HepG2 (cell line): ENCODE data around the gene SLC34A3. TPM values are rescaled to one million over a fixed set of nuclear protein-coding genes. Genes with fewer than 3 reads are reported as not detected.

Experiments used
- FOXK1 ChIP-seq: sonication (generic); formaldehyde crosslinking; IDR thresholded peaks from 2 replicates; pipeline ENCODE4 v1.4.0; 2020; ENCODE audit warnings: low read depth, missing genetic modification reagents, borderline replicate concordance
- FOXP1 ChIP-seq, 2 experiments: fragments of 450-650 bp in 1 of 2; IDR thresholded peaks; 2 replicates each; pipeline ENCODE4 v1.6.1; 2017 to 2018; ENCODE audit warnings: antibody characterized with exemption in 1 of 2
- IRX3 ChIP-seq: sonication (generic); formaldehyde crosslinking; IDR thresholded peaks from 2 replicates; pipeline ENCODE4 v1.8.1; 2023; ENCODE audit warnings: mild to moderate bottlenecking, low read depth, missing genetic modification reagents, borderline replicate concordance
- KDM2A ChIP-seq: sonication (generic); formaldehyde crosslinking; IDR thresholded peaks from 2 replicates; pipeline ENCODE4 v1.4.0; 2020; ENCODE audit warnings: low read depth, missing genetic modification reagents, borderline replicate concordance
- RXRA ChIP-seq: sonication (generic); formaldehyde crosslinking; IDR thresholded peaks from 2 replicates; pipeline ENCODE4 v1.5.1; 2020; ENCODE audit warnings: missing genetic modification reagents
- ZBTB8A ChIP-seq: sonication (generic); formaldehyde crosslinking; IDR thresholded peaks from 2 replicates; pipeline ENCODE4 v1.4.0; 2020; ENCODE audit warnings: mild to moderate bottlenecking, low read depth, missing genetic modification reagents, borderline replicate concordance
- ZFP36 ChIP-seq: fragments of 150-350 bp; IDR thresholded peaks from 2 replicates; pipeline ENCODE4 v1.6.1; 2018; ENCODE audit warnings: borderline replicate concordance, low read length, low read depth; ENCODE audit not compliant: partially characterized antibody
- ZFYVE20 ChIP-seq: sonication (generic); formaldehyde crosslinking; IDR thresholded peaks from 2 replicates; pipeline ENCODE4 v1.8.0; 2023; ENCODE audit warnings: low read depth, mild to moderate bottlenecking, moderate library complexity, missing genetic modification reagents, borderline replicate concordance
- ZNF230 ChIP-seq: sonication (generic); formaldehyde crosslinking; IDR thresholded peaks from 2 replicates; pipeline ENCODE4 v1.4.0; 2020; ENCODE audit warnings: mild to moderate bottlenecking, missing genetic modification reagents
- ZNF598 ChIP-seq: sonication (generic); formaldehyde crosslinking; IDR thresholded peaks from 2 replicates; pipeline ENCODE4 v1.5.1; 2020; ENCODE audit warnings: mild to moderate bottlenecking, missing genetic modification reagents, borderline replicate concordance
- ZNF670 ChIP-seq: sonication (generic); formaldehyde crosslinking; IDR thresholded peaks from 2 replicates; pipeline ENCODE4 v1.8.0; 2022; ENCODE audit warnings: mild to moderate bottlenecking, missing genetic modification reagents, borderline replicate concordance
- ZNF709 ChIP-seq: sonication (generic); formaldehyde crosslinking; IDR thresholded peaks from 2 replicates; pipeline ENCODE4 v1.5.0; 2020; ENCODE audit warnings: mild to moderate bottlenecking, missing genetic modification reagents
- polyA plus RNA-seq, 8 experiments: library from polyadenylated mRNA; depleted of rRNA in 3 of 8; stranded (reverse) in 7 of 8; unstranded in 1 of 8; fragments of >200 nt; fragmentation: Illumina TruSeq in 4 of 8; extraction: Trizol in 4 of 8; gene quantifications; 2 replicates each; pipeline versions ENCODE4 v1.2.1 to v1.2.3, GENCODE V29; 2011 to 2016; ENCODE audit warnings: low read depth in 4 of 8, missing spikeins in 1 of 8, mixed read lengths in 1 of 8; ENCODE audit not compliant: insufficient read depth in 1 of 8
- total RNA-seq, 5 experiments: library from RNA; depleted of rRNA; stranded (reverse); fragments of >200 nt; fragmentation: Illumina TruSeq; extraction: Trizol; gene quantifications; 2 replicates each; pipeline ENCODE4 v1.2.3, GENCODE V29; 2016; ENCODE audit warnings: low read depth in 1 of 5
- TF ChIP-seq, protein P1 (sequence below): sonication (generic); formaldehyde crosslinking; IDR thresholded peaks from 2 replicates; pipeline ENCODE4 v1.5.1; 2020; ENCODE audit warnings: missing genetic modification reagents, mild to moderate bottlenecking, borderline replicate concordance
- TF ChIP-seq, protein P2 (sequence below): sonication (generic); formaldehyde crosslinking; IDR thresholded peaks from 2 replicates; pipeline ENCODE4 v1.4.0; 2020; ENCODE audit warnings: missing genetic modification reagents, borderline replicate concordance
- TF ChIP-seq, protein P3 (sequence below): sonication (generic); formaldehyde crosslinking; IDR thresholded peaks from 2 replicates; pipeline ENCODE4 v1.5.0; 2020; ENCODE audit warnings: mild to moderate bottlenecking, missing genetic modification reagents, moderate library complexity
- TF ChIP-seq, protein P4 (sequence below), 2 experiments: sonication (generic) in 1 of 2; formaldehyde crosslinking in 1 of 2; IDR thresholded peaks; 2 replicates each; pipeline versions ENCODE4 v1.5.1 to v1.6.1; 2011 to 2020; ENCODE audit warnings: borderline replicate concordance in 1 of 2, low read depth in 1 of 2, low read length in 1 of 2, mild to moderate bottlenecking in 1 of 2, missing genetic modification reagents in 1 of 2, moderate library complexity in 1 of 2

SLC34A3 gene
- total and polyA plus RNA-seq, 2 of the 13 experiments (the other 11 are each of a cell fraction or from before 2014, with no cell fraction given) = 0.07 to 1.0 TPM

DNA sequence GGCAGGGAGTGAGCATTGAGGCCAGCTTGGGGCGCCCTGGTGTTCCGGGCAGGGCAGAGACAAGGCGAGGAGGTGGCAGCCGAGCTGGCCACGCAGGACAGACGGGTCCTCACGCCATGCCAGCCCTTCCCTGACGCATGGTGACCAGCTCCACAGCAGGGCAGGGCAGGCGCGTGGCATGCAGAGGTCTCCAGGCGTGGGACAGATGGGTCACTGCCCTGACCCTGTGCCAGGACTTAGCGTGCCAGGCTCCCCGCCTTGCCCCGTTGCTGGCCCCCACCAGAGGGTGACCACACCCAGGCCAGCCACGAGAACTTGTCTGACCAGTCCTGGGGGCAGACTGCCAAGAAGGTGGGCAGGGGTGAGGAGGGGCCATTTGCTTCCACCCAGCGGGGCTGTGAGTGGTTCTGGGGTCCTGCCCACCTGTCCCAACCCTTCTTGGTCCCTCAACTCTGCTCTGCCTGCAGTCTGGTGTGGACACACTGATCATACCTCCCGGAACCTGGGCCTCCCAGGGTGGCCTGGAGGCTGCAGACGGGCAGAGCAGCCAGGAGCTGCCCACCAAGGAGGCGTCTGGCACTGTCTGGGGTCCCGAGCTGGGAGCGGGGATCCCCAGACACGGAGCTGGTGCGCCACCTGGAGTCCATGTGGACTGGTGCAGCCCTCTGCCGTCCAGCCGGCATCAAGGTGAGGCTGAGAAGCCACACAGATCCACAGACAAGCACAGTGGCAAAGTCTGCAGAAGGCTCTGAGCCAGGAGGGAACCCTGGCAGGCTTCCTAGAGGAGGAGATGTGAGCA is 3.4 kb upstream of the SLC34A3 start, which contains the start of gene RNF224 (continued):
- TF ChIP-seq, protein P1, sequence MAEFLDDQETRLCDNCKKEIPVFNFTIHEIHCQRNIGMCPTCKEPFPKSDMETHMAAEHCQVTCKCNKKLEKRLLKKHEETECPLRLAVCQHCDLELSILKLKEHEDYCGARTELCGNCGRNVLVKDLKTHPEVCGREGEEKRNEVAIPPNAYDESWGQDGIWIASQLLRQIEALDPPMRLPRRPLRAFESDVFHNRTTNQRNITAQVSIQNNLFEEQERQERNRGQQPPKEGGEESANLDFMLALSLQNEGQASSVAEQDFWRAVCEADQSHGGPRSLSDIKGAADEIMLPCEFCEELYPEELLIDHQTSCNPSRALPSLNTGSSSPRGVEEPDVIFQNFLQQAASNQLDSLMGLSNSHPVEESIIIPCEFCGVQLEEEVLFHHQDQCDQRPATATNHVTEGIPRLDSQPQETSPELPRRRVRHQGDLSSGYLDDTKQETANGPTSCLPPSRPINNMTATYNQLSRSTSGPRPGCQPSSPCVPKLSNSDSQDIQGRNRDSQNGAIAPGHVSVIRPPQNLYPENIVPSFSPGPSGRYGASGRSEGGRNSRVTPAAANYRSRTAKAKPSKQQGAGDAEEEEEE (CRISPR knock-in tag) = no peak
- TF ChIP-seq ZNF598 (CRISPR knock-in tag) (peak; percentile 75; the same call in 1 of the 2 replicates), ZBTB8A (no peak), ZFP36 (peak; percentile 86), IRX3 (CRISPR knock-in tag) (no peak), KDM2A (peak; percentile 77; the same call in 1 of the 2 replicates), ZNF670 (CRISPR knock-in tag) (no peak), ZFYVE20 (no peak), RXRA (CRISPR knock-in tag) (peak; percentile 41), ZNF709 (no peak), ZNF230 (CRISPR knock-in tag) (no peak), FOXP1 (IDR thresholded peaks at IDR 0.05) (no peak), FOXP1 (CRISPR knock-in tag; IDR thresholded peaks at IDR 0.05) (no peak), FOXK1 (0 out of 2 replicates have a peak, but pooled peaks have one; percentile 13)
- TF ChIP-seq, protein P2, sequence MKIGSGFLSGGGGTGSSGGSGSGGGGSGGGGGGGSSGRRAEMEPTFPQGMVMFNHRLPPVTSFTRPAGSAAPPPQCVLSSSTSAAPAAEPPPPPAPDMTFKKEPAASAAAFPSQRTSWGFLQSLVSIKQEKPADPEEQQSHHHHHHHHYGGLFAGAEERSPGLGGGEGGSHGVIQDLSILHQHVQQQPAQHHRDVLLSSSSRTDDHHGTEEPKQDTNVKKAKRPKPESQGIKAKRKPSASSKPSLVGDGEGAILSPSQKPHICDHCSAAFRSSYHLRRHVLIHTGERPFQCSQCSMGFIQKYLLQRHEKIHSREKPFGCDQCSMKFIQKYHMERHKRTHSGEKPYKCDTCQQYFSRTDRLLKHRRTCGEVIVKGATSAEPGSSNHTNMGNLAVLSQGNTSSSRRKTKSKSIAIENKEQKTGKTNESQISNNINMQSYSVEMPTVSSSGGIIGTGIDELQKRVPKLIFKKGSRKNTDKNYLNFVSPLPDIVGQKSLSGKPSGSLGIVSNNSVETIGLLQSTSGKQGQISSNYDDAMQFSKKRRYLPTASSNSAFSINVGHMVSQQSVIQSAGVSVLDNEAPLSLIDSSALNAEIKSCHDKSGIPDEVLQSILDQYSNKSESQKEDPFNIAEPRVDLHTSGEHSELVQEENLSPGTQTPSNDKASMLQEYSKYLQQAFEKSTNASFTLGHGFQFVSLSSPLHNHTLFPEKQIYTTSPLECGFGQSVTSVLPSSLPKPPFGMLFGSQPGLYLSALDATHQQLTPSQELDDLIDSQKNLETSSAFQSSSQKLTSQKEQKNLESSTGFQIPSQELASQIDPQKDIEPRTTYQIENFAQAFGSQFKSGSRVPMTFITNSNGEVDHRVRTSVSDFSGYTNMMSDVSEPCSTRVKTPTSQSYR (CRISPR knock-in tag) = 0 out of 2 replicates have a peak, but pooled peaks have one; percentile 28
- TF ChIP-seq, protein P3, sequence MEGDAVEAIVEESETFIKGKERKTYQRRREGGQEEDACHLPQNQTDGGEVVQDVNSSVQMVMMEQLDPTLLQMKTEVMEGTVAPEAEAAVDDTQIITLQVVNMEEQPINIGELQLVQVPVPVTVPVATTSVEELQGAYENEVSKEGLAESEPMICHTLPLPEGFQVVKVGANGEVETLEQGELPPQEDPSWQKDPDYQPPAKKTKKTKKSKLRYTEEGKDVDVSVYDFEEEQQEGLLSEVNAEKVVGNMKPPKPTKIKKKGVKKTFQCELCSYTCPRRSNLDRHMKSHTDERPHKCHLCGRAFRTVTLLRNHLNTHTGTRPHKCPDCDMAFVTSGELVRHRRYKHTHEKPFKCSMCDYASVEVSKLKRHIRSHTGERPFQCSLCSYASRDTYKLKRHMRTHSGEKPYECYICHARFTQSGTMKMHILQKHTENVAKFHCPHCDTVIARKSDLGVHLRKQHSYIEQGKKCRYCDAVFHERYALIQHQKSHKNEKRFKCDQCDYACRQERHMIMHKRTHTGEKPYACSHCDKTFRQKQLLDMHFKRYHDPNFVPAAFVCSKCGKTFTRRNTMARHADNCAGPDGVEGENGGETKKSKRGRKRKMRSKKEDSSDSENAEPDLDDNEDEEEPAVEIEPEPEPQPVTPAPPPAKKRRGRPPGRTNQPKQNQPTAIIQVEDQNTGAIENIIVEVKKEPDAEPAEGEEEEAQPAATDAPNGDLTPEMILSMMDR (CRISPR knock-in tag) = peak; percentile 98
- TF ChIP-seq, protein P4, sequence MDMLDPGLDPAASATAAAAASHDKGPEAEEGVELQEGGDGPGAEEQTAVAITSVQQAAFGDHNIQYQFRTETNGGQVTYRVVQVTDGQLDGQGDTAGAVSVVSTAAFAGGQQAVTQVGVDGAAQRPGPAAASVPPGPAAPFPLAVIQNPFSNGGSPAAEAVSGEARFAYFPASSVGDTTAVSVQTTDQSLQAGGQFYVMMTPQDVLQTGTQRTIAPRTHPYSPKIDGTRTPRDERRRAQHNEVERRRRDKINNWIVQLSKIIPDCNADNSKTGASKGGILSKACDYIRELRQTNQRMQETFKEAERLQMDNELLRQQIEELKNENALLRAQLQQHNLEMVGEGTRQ (IDR thresholded peaks at IDR 0.05; ENCODE audit: low read depth, low read length) = no peak
- TF ChIP-seq, protein P4 (CRISPR knock-in tag; IDR thresholded peaks at IDR 0.05; ENCODE audit: borderline replicate concordance) = no peak
